Tibial nerve (tissue), 4 donors: ENCODE results near the gene ATP6V0D1.

ENCODE experiments used
- EP300 ChIP-seq, 2 donors: sonication (generic); formaldehyde crosslinking; IDR thresholded peaks; one replicate each; pipeline ENCODE4 v1.6.1; 2017; ENCODE audit warnings: antibody characterized with exemption in 2 of 2, mild to moderate bottlenecking in 1 of 2
- POLR2A ChIP-seq, 2 donors: fragments of 450-650 bp; IDR thresholded peaks; one replicate each; pipeline ENCODE4 v1.6.1; 2017; ENCODE audit warnings: antibody characterized with exemption in 2 of 2, mild to moderate bottlenecking in 2 of 2, moderate library complexity in 2 of 2
- TF ChIP-seq, protein P1 (sequence below), 5 experiments: fragments of 200-600 bp in 3 of 5; fragments of 450-650 bp in 2 of 5; sonication (generic) in 3 of 5; IDR thresholded peaks; one replicate each; pipeline ENCODE4 v1.5.1; 2016 to 2019; ENCODE audit warnings: antibody characterized with exemption in 5 of 5, mild to moderate bottlenecking in 3 of 5, moderate library complexity in 2 of 5

GRCh38 chr16:67471758-67472384 lies 9.1 kb downstream of the ATP6V0D1 start:
- TF ChIP-seq, protein P1, sequence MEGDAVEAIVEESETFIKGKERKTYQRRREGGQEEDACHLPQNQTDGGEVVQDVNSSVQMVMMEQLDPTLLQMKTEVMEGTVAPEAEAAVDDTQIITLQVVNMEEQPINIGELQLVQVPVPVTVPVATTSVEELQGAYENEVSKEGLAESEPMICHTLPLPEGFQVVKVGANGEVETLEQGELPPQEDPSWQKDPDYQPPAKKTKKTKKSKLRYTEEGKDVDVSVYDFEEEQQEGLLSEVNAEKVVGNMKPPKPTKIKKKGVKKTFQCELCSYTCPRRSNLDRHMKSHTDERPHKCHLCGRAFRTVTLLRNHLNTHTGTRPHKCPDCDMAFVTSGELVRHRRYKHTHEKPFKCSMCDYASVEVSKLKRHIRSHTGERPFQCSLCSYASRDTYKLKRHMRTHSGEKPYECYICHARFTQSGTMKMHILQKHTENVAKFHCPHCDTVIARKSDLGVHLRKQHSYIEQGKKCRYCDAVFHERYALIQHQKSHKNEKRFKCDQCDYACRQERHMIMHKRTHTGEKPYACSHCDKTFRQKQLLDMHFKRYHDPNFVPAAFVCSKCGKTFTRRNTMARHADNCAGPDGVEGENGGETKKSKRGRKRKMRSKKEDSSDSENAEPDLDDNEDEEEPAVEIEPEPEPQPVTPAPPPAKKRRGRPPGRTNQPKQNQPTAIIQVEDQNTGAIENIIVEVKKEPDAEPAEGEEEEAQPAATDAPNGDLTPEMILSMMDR (IDR thresholded peaks at IDR 0.05) = no peak
- TF ChIP-seq POLR2A (IDR thresholded peaks at IDR 0.05) (no peak), EP300 (IDR thresholded peaks at IDR 0.05) (no peak)
